Hepatocyte (in vitro differentiated cells): ENCODE results near the gene IL13RA1. TPM values are rescaled to one million over a fixed set of nuclear protein-coding genes. Genes with fewer than 3 reads are reported as not detected.
A peak's percentile ranks its signal among the peaks of the same experiment; 100 is the strongest.

Source experiments
- DNase-seq: peaks from one replicate; pipeline ENCODE4 v3.0.0-alpha.2; 2016; ENCODE audit warnings: low spot score
- H2AFZ ChIP-seq: fragments of 200-600 bp; sonication (generic); 2 replicates; pipeline ENCODE4 v1.6.0; 2016; ENCODE audit warnings: antibody characterized with exemption, mild to moderate bottlenecking
- H3K27ac ChIP-seq: fragments of 200-600 bp; sonication (generic); 2 replicates; pipeline ENCODE4 v1.5.1; 2016; ENCODE audit warnings: mild to moderate bottlenecking
- H3K27me3 ChIP-seq: fragments of 200-600 bp; sonication (generic); 2 replicates; pipeline ENCODE4 v1.6.1; 2016
- H3K36me3 ChIP-seq: fragments of 200-600 bp; sonication (generic); replicated peaks from 2 replicates; pipeline ENCODE4 v1.5.1; 2016; ENCODE audit warnings: low read depth; ENCODE audit not compliant: insufficient read depth
- H3K4me1 ChIP-seq: fragments of 200-600 bp; sonication (generic); 2 replicates; pipeline ENCODE4 v1.5.1; 2016; ENCODE audit warnings: mild to moderate bottlenecking, moderate library complexity; ENCODE audit not compliant: insufficient read depth
- H3K4me2 ChIP-seq: fragments of 200-600 bp; sonication (generic); 2 replicates; pipeline ENCODE4 v1.6.0; 2016
- H3K4me3 ChIP-seq: fragments of 200-600 bp; sonication (generic); 2 replicates; pipeline ENCODE4 v1.5.1; 2016; ENCODE audit warnings: mild to moderate bottlenecking
- H3K79me2 ChIP-seq: fragments of 200-600 bp; sonication (generic); 2 replicates; pipeline ENCODE4 v1.6.0; 2017; ENCODE audit warnings: mild to moderate bottlenecking
- H3K9me2 ChIP-seq: fragments of 200-600 bp; sonication (generic); replicated peaks from 2 replicates; pipeline ENCODE4 v1.6.0; 2017; ENCODE audit warnings: mild to moderate bottlenecking; ENCODE audit not compliant: insufficient read depth
- H3K9me3 ChIP-seq: fragments of 200-600 bp; sonication (generic); 2 replicates; pipeline ENCODE4 v1.5.1; 2016; ENCODE audit warnings: low read depth, mild to moderate bottlenecking
- H4K20me1 ChIP-seq: fragments of 200-600 bp; sonication (generic); 2 replicates; pipeline ENCODE4 v1.6.0; 2016; ENCODE audit warnings: mild to moderate bottlenecking; ENCODE audit not compliant: insufficient read depth, poor library complexity, severe bottlenecking
- CTCF ChIP-seq: fragments of 200-600 bp; sonication (generic); IDR thresholded peaks from 2 replicates; pipeline ENCODE4 v1.5.1; 2016; ENCODE audit warnings: antibody characterized with exemption, mild to moderate bottlenecking; ENCODE audit not compliant: poor library complexity
- EZH2 ChIP-seq: fragments of 200-600 bp; sonication (generic); IDR thresholded peaks from 2 replicates; pipeline ENCODE4 v1.6.1; 2016; ENCODE audit warnings: antibody characterized with exemption, mild to moderate bottlenecking, borderline replicate concordance
- EZH2phosphoT487 ChIP-seq: fragments of 200-600 bp; sonication (generic); IDR thresholded peaks from one replicate; pipeline ENCODE4 v1.6.1; 2018; ENCODE audit warnings: antibody characterized with exemption, mild to moderate bottlenecking, low read depth, moderate library complexity; ENCODE audit not compliant: unreplicated experiment, severe bottlenecking
- WGBS: methylation state at CpG from one replicate; pipeline ENCODE4 v1.1.6; 2016; ENCODE audit warnings: low lambda C conversion rate; ENCODE audit errors: missing lambda C conversion rate; 5-methylcytosine and 5-hydroxymethylcytosine counted together
- polyA plus RNA-seq: library from polyadenylated mRNA; unstranded; fragments of >200 nt; fragmentation: Nextera tagmentation; extraction: Ambion mirVana; gene quantifications from 2 replicates; pipeline ENCODE4 v1.2.1, GENCODE V29; 2016
- total RNA-seq: library from RNA; depleted of rRNA; stranded (reverse); fragments of >200 nt; gene quantifications from 2 replicates; pipeline ENCODE4 v1.2.3, GENCODE V29; 2014

IL13RA1 gene
- total and polyA plus RNA-seq, 2 experiments from 2014 or later, result 27.2 to 40.9 TPM

GRCh38 chrX:118756101-118756500 lies 28.7 kb downstream of the IL13RA1 start:
- 65% methylated on average over 2 of the region's 2 CpGs for WGBS
- Histone ChIP-seq H3K79me2 (no peaks in the 10 kb centered on the region), H3K9me2 (no peaks in the 10 kb centered on the region), H3K27ac (no peak overlapping the region), H4K20me1 (no peaks in the 10 kb centered on the region), H3K27me3 (no peaks in the 10 kb centered on the region), H2AFZ (no peak overlapping the region), H3K9me3 (no peaks in the 10 kb centered on the region), H3K36me3 (no peaks in the 10 kb centered on the region), H3K4me2 (no peak overlapping the region), H3K4me3 (no peak overlapping the region), H3K4me1 (no peaks in the 10 kb centered on the region)
- TF ChIP-seq EZH2phosphoT487, result no peak
- no peak for TF ChIP-seq EZH2
- no peak for TF ChIP-seq CTCF
- DNase-seq, result no peak

- Histone ChIP-seq H2AFZ (no peak overlapping the region), H3K27me3 (no peaks in the 10 kb centered on the region), H3K79me2 (no peaks in the 10 kb centered on the region), H3K4me1 (no peaks in the 10 kb centered on the region), H3K9me3 (no peaks in the 10 kb centered on the region), H4K20me1 (no peaks in the 10 kb centered on the region), H3K9me2 (no peaks in the 10 kb centered on the region), H3K36me3 (no peaks in the 10 kb centered on the region), H3K4me2 (no peak overlapping the region), H3K27ac (no peak overlapping the region), H3K4me3 (no peak overlapping the region)
- 64% methylated on average over 2 of the region's 2 CpGs for WGBS
- DNase-seq, result no peak
- TF ChIP-seq CTCF, result no peak
- TF ChIP-seq EZH2, result no peak
- TF ChIP-seq EZH2phosphoT487, result no peak
Measured at GRCh38 chrX:118758511-118758910, 31.1 kb downstream of the IL13RA1 start.

- Histone ChIP-seq H2AFZ (no peak overlapping the region), H3K9me3 (no peaks in the 10 kb centered on the region), H4K20me1 (no peaks in the 10 kb centered on the region), H3K79me2 (no peaks in the 10 kb centered on the region), H3K36me3 (no peaks in the 10 kb centered on the region), H3K4me2 (no peak overlapping the region), H3K27ac (no peak overlapping the region), H3K9me2 (no peaks in the 10 kb centered on the region), H3K4me3 (no peak overlapping the region), H3K4me1 (no peaks in the 10 kb centered on the region), H3K27me3 (no peaks in the 10 kb centered on the region)
- WGBS, result 69% methylated on average over 3 of the region's 3 CpGs
- DNase-seq, result no peak
- TF ChIP-seq CTCF (no peak), EZH2 (no peak), EZH2phosphoT487 (no peak)
Measured at GRCh38 chrX:118760025-118760424, 32.6 kb downstream of the IL13RA1 start.

- DNase-seq, result no peak
- Histone ChIP-seq H3K4me1 (no peaks in the 10 kb centered on the region), H3K36me3 (no peaks in the 10 kb centered on the region), H3K27me3 (no peaks in the 10 kb centered on the region), H3K79me2 (no peaks in the 10 kb centered on the region), H2AFZ (no peak overlapping the region), H3K9me3 (no peaks in the 10 kb centered on the region), H3K4me3 (no peak overlapping the region), H3K4me2 (no peak overlapping the region), H4K20me1 (no peaks in the 10 kb centered on the region), H3K9me2 (no peaks in the 10 kb centered on the region), H3K27ac (no peak overlapping the region)
- TF ChIP-seq CTCF, result peak; percentile 21
- no peak for TF ChIP-seq EZH2phosphoT487
- no peak for TF ChIP-seq EZH2
- 42% methylated on average over 5 of the region's 5 CpGs for WGBS
Measured at GRCh38 chrX:118761939-118762707, 34.7 kb downstream of the IL13RA1 start.
